HG02763 (cell line): ENCODE results near the gene UPP1.
A peak's percentile ranks its signal among the peaks of the same experiment; 100 is the strongest.
"Not testable (repeated sequence)": the region's sequence is repeated elsewhere in the genome, so short reads cannot be mapped to it uniquely, and the experiment has no call there.

ENCODE experiments used
- ATAC-seq: cut with Tn5 transposase; IDR thresholded peaks from one replicate; pipeline ENCODE4 v1.9.1; 2021; ENCODE audit warnings: mild to moderate bottlenecking, moderate library complexity; ENCODE audit not compliant: unreplicated experiment

The UPP1 gene

GRCh38 chr7:48109848-48110663 lies 21.0 kb downstream of the UPP1 start:
- ATAC-seq = peak; percentile 91

- no peak for ATAC-seq
These were observed 21.8 kb downstream of the UPP1 start for GRCh38 chr7:48110868-48111267.

GRCh38 chr7:48111596-48111995 lies 22.5 kb downstream of the UPP1 start:
- no peak for ATAC-seq

GRCh38 chr7:48112401-48113165 lies 23.5 kb downstream of the UPP1 start:
- ATAC-seq = no peak

- ATAC-seq = no peak
These were observed 24.2 kb downstream of the UPP1 start for GRCh38 chr7:48113275-48113674.

GRCh38 chr7:48114115-48114514 lies 25.1 kb downstream of the UPP1 start:
- ATAC-seq = no peak

- ATAC-seq = no peak
These were observed 25.5 kb downstream of the UPP1 start for GRCh38 chr7:48114589-48114988.

GRCh38 chr7:48116043-48116442 lies 27.0 kb downstream of the UPP1 start:
- no peak for ATAC-seq

- ATAC-seq = no peak
These were observed 29.0 kb downstream of the UPP1 start for GRCh38 chr7:48118041-48118440.

GRCh38 chr7:48120536-48120935 lies 31.5 kb downstream of the UPP1 start:
- not testable (repeated sequence) for ATAC-seq

- no peak for ATAC-seq
These were observed 37.0 kb downstream of the UPP1 start for GRCh38 chr7:48126037-48126436.

- no peak for ATAC-seq
These were observed 41.6 kb downstream of the UPP1 start for GRCh38 chr7:48130658-48131108.

- no peak for ATAC-seq
These were observed 43.7 kb downstream of the UPP1 start for GRCh38 chr7:48132792-48133191.

- no peak for ATAC-seq
These were observed 50.4 kb downstream of the UPP1 start for GRCh38 chr7:48139459-48139858.

- no peak for ATAC-seq
These were observed 51.1 kb downstream of the UPP1 start for GRCh38 chr7:48140001-48140681.

GRCh38 chr7:48141521-48141920 lies 52.5 kb downstream of the UPP1 start:
- no peak for ATAC-seq

- ATAC-seq = no peak
These were observed 55.3 kb downstream of the UPP1 start for GRCh38 chr7:48144291-48144768.

- ATAC-seq = no peak
These were observed 58.1 kb downstream of the UPP1 start for GRCh38 chr7:48147078-48147591.

- ATAC-seq = not testable (repeated sequence)
These were observed 58.6 kb downstream of the UPP1 start for GRCh38 chr7:48147690-48148089.

GRCh38 chr7:48148311-48148710 lies 59.2 kb downstream of the UPP1 start:
- no peak for ATAC-seq

- ATAC-seq = no peak
These were observed 60.0 kb downstream of the UPP1 start for GRCh38 chr7:48149058-48149457.
